ENCODE data around the gene SDHB. TPM values are rescaled to one million over a fixed set of nuclear protein-coding genes. Genes with fewer than 3 reads are reported as not detected.

Gene SDHB
- total RNA-seq, 1 experiment from 2014 or later, result 159 TPM

GRCh38 chr1:17082761-17083160 lies 28.9 kb upstream of the SDHB start:
- Histone ChIP-seq H3K79me2 (ENCODE audit: insufficient read depth, low read length) (no peaks in the 10 kb centered on the region), H3K9me3 (ENCODE audit: control insufficient read depth in 1 of 2, insufficient read depth in 1 of 2, low read depth in 1 of 2, low read length in 2 of 2) (no peaks in the 10 kb centered on the region; a peak in 1 of 4 replicates), H3K36me3 (ENCODE audit: control insufficient read depth in 1 of 2, insufficient read depth in 2 of 2, low read length in 2 of 2) (no peaks in the 10 kb centered on the region), H4K20me1 (ENCODE audit: insufficient read depth) (no peaks in the 10 kb centered on the region), H3K4me1 (ENCODE audit: control insufficient read depth in 1 of 2, insufficient read depth in 2 of 2, low read length in 2 of 2) (no peaks in the 10 kb centered on the region), H3K27me3 (ENCODE audit: insufficient read depth, low read length) (no peaks in the 10 kb centered on the region), H3K27ac (ENCODE audit: low read depth, low read length) (no peak overlapping the region), H2AFZ (ENCODE audit: low read depth, low read length, poor library complexity, severe bottlenecking) (no peak overlapping the region), H3K9ac (ENCODE audit: low read length) (no peak overlapping the region), H3K4me3 (replicated peaks in 1 of 2; ENCODE audit: low read depth in 1 of 2, low read length in 2 of 2) (no peak overlapping the region), H3K9me2 (ENCODE audit: insufficient read depth) (no peaks in the 10 kb centered on the region), H3K4me2 (ENCODE audit: low read length) (no peak overlapping the region)
- TF ChIP-seq ATF3 (IDR thresholded peaks at IDR 0.05) (no peak), CBX3 (IDR thresholded peaks at IDR 0.05; ENCODE audit: low read depth) (no peak), POLR2AphosphoS5 (IDR thresholded peaks at IDR 0.05; ENCODE audit: low read depth, low read length) (no peak), SIN3A (IDR thresholded peaks at IDR 0.05; ENCODE audit: low read depth) (no peak), EZH2phosphoT487 (IDR thresholded peaks at IDR 0.05; ENCODE audit: borderline replicate concordance) (no peak), CTCF (IDR thresholded peaks at IDR 0.05 in 2 of 3, conservative IDR thresholded peaks at IDR 0.05 in 1 of 3; ENCODE audit: borderline replicate concordance in 1 of 3, insufficient read depth in 1 of 3, low read depth in 2 of 3, low read length in 2 of 3) (no peak), EZH2 (IDR thresholded peaks at IDR 0.05) (no peak), JUND (IDR thresholded peaks at IDR 0.05) (no peak), SP1 (IDR thresholded peaks at IDR 0.05; ENCODE audit: low read depth) (no peak)
- DNase-seq (ENCODE audit: low read depth, low spot score) (no peak), ATAC-seq (no peak)
- intact Hi-C loops (cut with micrococcal nuclease), result no loop called here
- no TSS peak for BruUV-seq (replicated peaks)
- ChIA-PET CTCF (no interaction called here), RAD21 (ENCODE audit: low non-redundant PET in 1 of 2, low total read pairs in 2 of 2, uncharacterized antibody in 2 of 2, unreplicated experiment in 2 of 2) (no interaction called here), POLR2A (no interaction called here)

- Histone ChIP-seq H3K79me2 (ENCODE audit: insufficient read depth, low read length) (no peaks in the 10 kb centered on the region), H3K27me3 (ENCODE audit: insufficient read depth, low read length) (no peaks in the 10 kb centered on the region), H3K9me2 (ENCODE audit: insufficient read depth) (no peaks in the 10 kb centered on the region), H4K20me1 (ENCODE audit: insufficient read depth) (no peaks in the 10 kb centered on the region), H2AFZ (ENCODE audit: low read depth, low read length, poor library complexity, severe bottlenecking) (no peak overlapping the region), H3K9me3 (ENCODE audit: control insufficient read depth in 1 of 2, insufficient read depth in 1 of 2, low read depth in 1 of 2, low read length in 2 of 2) (no peaks in the 10 kb centered on the region; a peak in 1 of 4 replicates), H3K4me3 (replicated peaks in 1 of 2; ENCODE audit: low read depth in 1 of 2, low read length in 2 of 2) (no peak overlapping the region), H3K36me3 (ENCODE audit: control insufficient read depth in 1 of 2, insufficient read depth in 2 of 2, low read length in 2 of 2) (no peaks in the 10 kb centered on the region), H3K9ac (ENCODE audit: low read length) (no peak overlapping the region), H3K27ac (ENCODE audit: low read depth, low read length) (no peak overlapping the region), H3K4me2 (ENCODE audit: low read length) (no peak overlapping the region), H3K4me1 (ENCODE audit: control insufficient read depth in 1 of 2, insufficient read depth in 2 of 2, low read length in 2 of 2) (no peaks in the 10 kb centered on the region)
- CTCF ChIA-PET, result no interaction called here
- BruUV-seq (replicated peaks), result no TSS peak
- POLR2A ChIA-PET, result no interaction called here
- intact Hi-C loops (cut with micrococcal nuclease), result no loop called here
- TF ChIP-seq SIN3A (IDR thresholded peaks at IDR 0.05; ENCODE audit: low read depth), result no peak
- TF ChIP-seq CBX3 (IDR thresholded peaks at IDR 0.05; ENCODE audit: low read depth), result no peak
- TF ChIP-seq MAX (IDR thresholded peaks at IDR 0.05), result no peak
- TF ChIP-seq YY1 (IDR thresholded peaks at IDR 0.05; ENCODE audit: extremely low read depth, insufficient replicate concordance, low read depth, low read length), result no peak
- TF ChIP-seq SP1 (IDR thresholded peaks at IDR 0.05; ENCODE audit: low read depth), result no peak
- no peak for TF ChIP-seq ELF1 (IDR thresholded peaks at IDR 0.05; ENCODE audit: borderline replicate concordance, low read depth)
- TF ChIP-seq ATF3 (IDR thresholded peaks at IDR 0.05), result no peak
- TF ChIP-seq RAD21 (IDR thresholded peaks at IDR 0.05; ENCODE audit: low read depth), result no peak
- no peak for TF ChIP-seq JUND (IDR thresholded peaks at IDR 0.05)
- ATAC-seq (no peak), DNase-seq (ENCODE audit: low read depth, low spot score) (no peak)
- RAD21 ChIA-PET (ENCODE audit: low non-redundant PET in 1 of 2, low total read pairs in 2 of 2, uncharacterized antibody in 2 of 2, unreplicated experiment in 2 of 2), result no interaction called here
These were observed 27.6 kb upstream of the SDHB start for GRCh38 chr1:17081439-17081838.
